Right lobe of liver (tissue), 6 donors: ENCODE data around the gene MEF2A. TPM values are rescaled to one million over a fixed set of nuclear protein-coding genes. Genes with fewer than 3 reads are reported as not detected.

Source experiments
- ATAC-seq, 4 donors: fragments of 200-7000 bp; cut with Tn5 transposase; one replicate each; pipeline ENCODE4 v1.9.1; 2020; ENCODE audit warnings: mild to moderate bottlenecking in 4 of 4, moderate library complexity in 4 of 4
- DNase-seq, 3 donors: peaks; one replicate each; pipeline ENCODE4 v3.0.0-alpha.2; 2020
- H3K27ac ChIP-seq, 3 donors: fragments of 200-600 bp; one replicate each; pipeline ENCODE4 v1.8.0; 2022
- H3K27me3 ChIP-seq, 2 donors: fragments of 200-600 bp; one replicate each; pipeline ENCODE4 v1.8.0; 2022
- H3K36me3 ChIP-seq, 4 donors: fragments of 200-600 bp; sonication (generic) in 1 of 4; one replicate each; pipeline versions ENCODE4 v1.5.1 to v1.8.0; 2017 to 2022; ENCODE audit warnings: control low read depth in 1 of 4
- H3K4me1 ChIP-seq, 4 donors: fragments of 200-600 bp; sonication (generic) in 1 of 4; one replicate each; pipeline versions ENCODE4 v1.5.1 to v1.8.0; 2017 to 2022; ENCODE audit warnings: control low read depth in 1 of 4
- H3K4me3 ChIP-seq, 3 donors: fragments of 200-600 bp; one replicate each; pipeline ENCODE4 v1.8.0; 2022
- H3K9me3 ChIP-seq, 4 donors: fragments of 200-600 bp; sonication (generic) in 1 of 4; one replicate each; pipeline versions ENCODE4 v1.5.1 to v1.8.0; 2017 to 2022; ENCODE audit warnings: control low read depth in 1 of 4
- POLR2A ChIP-seq: fragments of 450-650 bp; IDR thresholded peaks from one replicate; pipeline ENCODE4 v1.6.1; 2017; ENCODE audit warnings: antibody characterized with exemption, mild to moderate bottlenecking
- WGBS: methylation state at CpG from one replicate; pipeline ENCODE4 v1.1.6; 2018; ENCODE audit warnings: low coverage, low lambda C conversion rate; ENCODE audit not compliant: insufficient coverage; ENCODE audit errors: missing lambda C conversion rate; 5-methylcytosine and 5-hydroxymethylcytosine counted together
- intact Hi-C, 2 donors: fragments of 100-400 bp; cut with DNase I; formaldehyde crosslinking; loops; one replicate each; pipeline versions ENCODE4 v1.11.2 to v1.14.1; 2022
- total RNA-seq, 6 experiments: library from RNA; depleted of rRNA in 2 of 6; stranded (reverse); fragments of >200 nt in 2 of 6; fragmentation: NEBNext Ultra II Directional in 3 of 6; extraction: Animal tissue kit (Norgen Biotek cat#: 25700) in 3 of 6; gene quantifications; one replicate each; pipeline versions ENCODE4 v1.1.0 to v1.2.4, GENCODE V29; 2016 to 2023
- TF ChIP-seq, protein P1 (sequence below), 4 donors: fragments of 200-600 bp in 3 of 4; fragments of 450-650 bp in 1 of 4; IDR thresholded peaks; one replicate each; pipeline versions ENCODE4 v1.5.1 to v1.8.0; 2016 to 2022; ENCODE audit warnings: antibody characterized with exemption in 4 of 4, mild to moderate bottlenecking in 2 of 4
- donor health status: DM: no; HTN: yes; CAD: no.
- donor health status: DM: no; HTN: no; CAD: no.
- donor health status: DM: no; HTN: no; CAD: no.
- donor health status: DM: no; HTN: yes; CAD: no.
- donor health status: DM: no; HTN: yes; CAD: no.

The MEF2A gene
- total RNA-seq, 6 experiments from 2014 or later: 20.1 to 35.5 (median 25.4) TPM

- Histone ChIP-seq H3K4me3 (no peak overlapping the region), H3K4me1 (peaks cover 0 to 23% (median 5%) of the 10 kb centered on the region in 4 donors), H3K27ac (no peak overlapping the region), H3K9me3 (no peaks in the 10 kb centered on the region), H3K27me3 (no peaks in the 10 kb centered on the region), H3K36me3 (peaks cover 0 to 22% (median 9%) of the 10 kb centered on the region in 4 donors)
- WGBS: 43% methylated on average over 2 of the region's 2 CpGs
- TF ChIP-seq, protein P1, sequence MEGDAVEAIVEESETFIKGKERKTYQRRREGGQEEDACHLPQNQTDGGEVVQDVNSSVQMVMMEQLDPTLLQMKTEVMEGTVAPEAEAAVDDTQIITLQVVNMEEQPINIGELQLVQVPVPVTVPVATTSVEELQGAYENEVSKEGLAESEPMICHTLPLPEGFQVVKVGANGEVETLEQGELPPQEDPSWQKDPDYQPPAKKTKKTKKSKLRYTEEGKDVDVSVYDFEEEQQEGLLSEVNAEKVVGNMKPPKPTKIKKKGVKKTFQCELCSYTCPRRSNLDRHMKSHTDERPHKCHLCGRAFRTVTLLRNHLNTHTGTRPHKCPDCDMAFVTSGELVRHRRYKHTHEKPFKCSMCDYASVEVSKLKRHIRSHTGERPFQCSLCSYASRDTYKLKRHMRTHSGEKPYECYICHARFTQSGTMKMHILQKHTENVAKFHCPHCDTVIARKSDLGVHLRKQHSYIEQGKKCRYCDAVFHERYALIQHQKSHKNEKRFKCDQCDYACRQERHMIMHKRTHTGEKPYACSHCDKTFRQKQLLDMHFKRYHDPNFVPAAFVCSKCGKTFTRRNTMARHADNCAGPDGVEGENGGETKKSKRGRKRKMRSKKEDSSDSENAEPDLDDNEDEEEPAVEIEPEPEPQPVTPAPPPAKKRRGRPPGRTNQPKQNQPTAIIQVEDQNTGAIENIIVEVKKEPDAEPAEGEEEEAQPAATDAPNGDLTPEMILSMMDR (IDR thresholded peaks at IDR 0.05): no peak
- no peak for TF ChIP-seq POLR2A
- ATAC-seq (peak; percentile 38 to 80 (median 66)), DNase-seq (no peak)
- intact Hi-C loops: no loop called here
These were observed 108.5 kb downstream of the MEF2A start for GRCh38 chr15:99674279-99674678.

- no peak for DNase-seq
- WGBS: 63% methylated on average over 4 of the region's 4 CpGs
- Histone ChIP-seq H3K4me3 (no peak overlapping the region), H3K9me3 (no peaks in the 10 kb centered on the region), H3K4me1 (peaks cover 0 to 14% (median 5%) of the 10 kb centered on the region in 4 donors), H3K36me3 (peaks cover 0 to 25% (median 9%) of the 10 kb centered on the region in 4 donors), H3K27ac (peak overlapping the region in 1 of 3 donors; percentile 4), H3K27me3 (no peaks in the 10 kb centered on the region)
- peak in 1 of 4 donors; percentile 49 for ATAC-seq
- intact Hi-C loops: no loop called here
- TF ChIP-seq POLR2A: no peak
- TF ChIP-seq, protein P1 (IDR thresholded peaks at IDR 0.05): no peak
These were observed 111.9 kb downstream of the MEF2A start for GRCh38 chr15:99677540-99678134.

DNA sequence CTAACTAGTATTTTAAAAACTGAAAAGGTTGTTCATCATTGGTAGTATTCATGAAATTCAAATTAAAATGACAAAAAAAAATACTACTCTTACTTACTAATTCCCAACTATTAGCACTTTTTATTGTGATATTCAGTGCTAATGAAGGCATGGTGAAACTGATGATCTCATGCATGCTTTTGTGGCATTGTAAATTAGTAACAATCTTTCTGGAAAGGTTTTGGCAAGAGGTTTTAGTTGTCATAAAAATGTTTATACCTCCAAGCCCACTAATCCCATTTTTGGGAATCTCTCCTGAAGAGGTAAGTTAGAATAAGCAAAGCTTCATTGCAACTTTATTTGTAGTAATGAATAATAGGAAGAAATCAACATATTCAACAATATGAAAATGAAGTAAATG, 114.5 kb downstream of the MEF2A start:
- Histone ChIP-seq H3K4me1 (no peaks in the 10 kb centered on the region), H3K27ac (no peak overlapping the region), H3K36me3 (peaks cover 0 to 15% (median 6%) of the 10 kb centered on the region in 4 donors), H3K9me3 (no peaks in the 10 kb centered on the region), H3K27me3 (no peaks in the 10 kb centered on the region), H3K4me3 (no peak overlapping the region)
- ATAC-seq (no peak), DNase-seq (no peak)
- TF ChIP-seq, protein P1 (IDR thresholded peaks at IDR 0.05): no peak
- no peak for TF ChIP-seq POLR2A
- intact Hi-C loops: no loop called here

- intact Hi-C loops: no loop called here
- Histone ChIP-seq H3K9me3 (no peaks in the 10 kb centered on the region), H3K27ac (no peak overlapping the region), H3K36me3 (peaks cover 0 to 10% (median 2%) of the 10 kb centered on the region in 4 donors), H3K27me3 (no peaks in the 10 kb centered on the region), H3K4me1 (no peaks in the 10 kb centered on the region), H3K4me3 (no peak overlapping the region)
- DNase-seq: no peak
- WGBS: 87% methylated on average over 1 of the region's 1 CpG
- ATAC-seq: no peak
- TF ChIP-seq POLR2A: no peak
- TF ChIP-seq, protein P1 (IDR thresholded peaks at IDR 0.05): no peak
These were observed 116.2 kb downstream of the MEF2A start for GRCh38 chr15:99681990-99682389.
